Neural progenitor cell (in vitro differentiated cells): ENCODE data around the gene RPRD2. TPM values are rescaled to one million over a fixed set of nuclear protein-coding genes. Genes with fewer than 3 reads are reported as not detected.

Experiments used
- DNase-seq: peaks from one replicate; pipeline ENCODE4 v3.0.0-alpha.2; 2016; ENCODE audit warnings: low spot score
- H2AFZ ChIP-seq: fragments of 200-600 bp; sonication (generic); replicated peaks from 2 replicates; pipeline ENCODE4 v1.6.1; 2016; ENCODE audit warnings: antibody characterized with exemption
- H3F3A ChIP-seq: fragments of 200-600 bp; sonication (generic); 2 replicates; pipeline ENCODE4 v1.6.1; 2016; ENCODE audit warnings: antibody characterized with exemption, low read depth
- H3K27ac ChIP-seq: fragments of 200-600 bp; sonication (generic); 2 replicates; pipeline ENCODE4 v1.5.1; 2016; ENCODE audit warnings: mild to moderate bottlenecking
- H3K27me3 ChIP-seq: fragments of 200-600 bp; sonication (generic); 2 replicates; pipeline ENCODE4 v1.6.1; 2016; ENCODE audit warnings: mild to moderate bottlenecking, moderate library complexity
- H3K36me3 ChIP-seq: fragments of 200-600 bp; sonication (generic); 2 replicates; pipeline ENCODE4 v1.5.1; 2016
- H3K4me1 ChIP-seq: fragments of 200-600 bp; sonication (generic); 2 replicates; pipeline ENCODE4 v1.6.1; 2016; ENCODE audit warnings: mixed run types
- H3K4me2 ChIP-seq: fragments of 200-600 bp; sonication (generic); 2 replicates; pipeline ENCODE4 v1.6.1; 2016
- H3K4me3 ChIP-seq: fragments of 200-600 bp; sonication (generic); 2 replicates; pipeline ENCODE4 v1.5.1; 2016
- H3K79me2 ChIP-seq: fragments of 200-600 bp; sonication (generic); 2 replicates; pipeline ENCODE4 v1.6.1; 2016; ENCODE audit warnings: low read depth
- H3K9ac ChIP-seq: fragments of 200-600 bp; sonication (generic); 2 replicates; pipeline ENCODE4 v1.6.1; 2016
- H3K9me3 ChIP-seq: fragments of 200-600 bp; sonication (generic); 2 replicates; pipeline ENCODE4 v1.5.1; 2016; ENCODE audit warnings: low read depth
- H4K20me1 ChIP-seq: fragments of 200-600 bp; sonication (generic); 2 replicates; pipeline ENCODE4 v1.6.1; 2016; ENCODE audit warnings: low read depth
- H3K27ac Mint-ChIP-seq: 3 replicates; pipeline ENCODE4 v1.8.0; 2021; ENCODE audit warnings: mixed read lengths
- H3K27me3 Mint-ChIP-seq: 2 replicates; pipeline ENCODE4 v1.8.0; 2022; ENCODE audit warnings: low read depth, mild to moderate bottlenecking, inconsistent platforms, moderate library complexity, mixed read lengths; ENCODE audit not compliant: insufficient read depth
- H3K36me3 Mint-ChIP-seq: 3 replicates; pipeline ENCODE4 v1.8.0; 2021; ENCODE audit warnings: mixed read lengths
- H3K4me1 Mint-ChIP-seq: 3 replicates; pipeline ENCODE4 v1.8.0; 2021; ENCODE audit warnings: mixed read lengths
- H3K4me3 Mint-ChIP-seq: 3 replicates; pipeline ENCODE4 v1.8.0; 2021; ENCODE audit warnings: mild to moderate bottlenecking, moderate library complexity, mixed read lengths
- H3K9me3 Mint-ChIP-seq: 3 replicates; pipeline ENCODE4 v1.8.0; 2020; ENCODE audit warnings: mixed read lengths
- EZH2 ChIP-seq: fragments of 200-600 bp; sonication (generic); IDR thresholded peaks from 2 replicates; pipeline ENCODE4 v1.6.1; 2017; ENCODE audit warnings: antibody characterized with exemption, mild to moderate bottlenecking, moderate library complexity
- EZH2phosphoT487 ChIP-seq: fragments of 200-600 bp; sonication (generic); IDR thresholded peaks from 2 replicates; pipeline ENCODE4 v1.6.1; 2017; ENCODE audit warnings: antibody characterized with exemption
- total RNA-seq: library from RNA; depleted of rRNA; stranded (reverse); fragments of >200 nt; gene quantifications from 2 replicates; pipeline ENCODE4 v1.2.3, GENCODE V29; 2015; ENCODE audit warnings: low replicate concordance
- TF ChIP-seq, protein P1 (sequence below): fragments of 200-600 bp; sonication (generic); IDR thresholded peaks from 2 replicates; pipeline ENCODE4 v1.5.1; 2017; ENCODE audit warnings: antibody characterized with exemption, mild to moderate bottlenecking

The RPRD2 gene
- total RNA-seq, 1 donor from 2014 or later, result 20.0 TPM

DNA sequence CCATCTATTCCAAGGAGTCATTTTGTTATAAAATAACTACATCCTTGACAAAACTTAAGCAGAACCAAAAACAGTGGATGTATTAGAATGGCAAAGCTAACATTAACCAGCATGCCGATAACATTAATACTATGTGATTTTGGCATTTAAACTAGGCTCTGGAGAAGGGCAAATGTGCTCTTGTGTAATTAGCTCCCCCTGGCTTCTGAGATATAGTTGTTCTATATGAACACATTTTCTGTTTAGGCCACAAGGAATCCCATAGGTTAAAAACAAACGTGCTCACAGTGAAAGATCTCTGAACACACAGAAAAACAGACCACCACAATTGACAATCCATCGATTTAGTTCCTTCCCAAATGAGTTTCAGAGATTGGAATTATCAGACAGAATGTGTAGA is 65.9 kb downstream of the RPRD2 start:
- H3F3A ChIP-seq, result peaks cover 3% of the 10 kb centered on the region

GRCh38 chr1:150441121-150441520 is 77.2 kb downstream of the RPRD2 start:
- no peaks in the 10 kb centered on the region for H3K27me3 Mint-ChIP-seq
- no peaks in the 10 kb centered on the region for H3K79me2 ChIP-seq
- no peaks in the 10 kb centered on the region for H3K4me1 Mint-ChIP-seq
- no peaks in the 10 kb centered on the region for H3K9me3 Mint-ChIP-seq
- peaks cover 9% of the 10 kb centered on the region for H3F3A ChIP-seq
- H3K27ac Mint-ChIP-seq, result no peak overlapping the region
- DNase-seq, result no peak
- H3K9ac ChIP-seq, result no peak overlapping the region
- TF ChIP-seq, protein P1, sequence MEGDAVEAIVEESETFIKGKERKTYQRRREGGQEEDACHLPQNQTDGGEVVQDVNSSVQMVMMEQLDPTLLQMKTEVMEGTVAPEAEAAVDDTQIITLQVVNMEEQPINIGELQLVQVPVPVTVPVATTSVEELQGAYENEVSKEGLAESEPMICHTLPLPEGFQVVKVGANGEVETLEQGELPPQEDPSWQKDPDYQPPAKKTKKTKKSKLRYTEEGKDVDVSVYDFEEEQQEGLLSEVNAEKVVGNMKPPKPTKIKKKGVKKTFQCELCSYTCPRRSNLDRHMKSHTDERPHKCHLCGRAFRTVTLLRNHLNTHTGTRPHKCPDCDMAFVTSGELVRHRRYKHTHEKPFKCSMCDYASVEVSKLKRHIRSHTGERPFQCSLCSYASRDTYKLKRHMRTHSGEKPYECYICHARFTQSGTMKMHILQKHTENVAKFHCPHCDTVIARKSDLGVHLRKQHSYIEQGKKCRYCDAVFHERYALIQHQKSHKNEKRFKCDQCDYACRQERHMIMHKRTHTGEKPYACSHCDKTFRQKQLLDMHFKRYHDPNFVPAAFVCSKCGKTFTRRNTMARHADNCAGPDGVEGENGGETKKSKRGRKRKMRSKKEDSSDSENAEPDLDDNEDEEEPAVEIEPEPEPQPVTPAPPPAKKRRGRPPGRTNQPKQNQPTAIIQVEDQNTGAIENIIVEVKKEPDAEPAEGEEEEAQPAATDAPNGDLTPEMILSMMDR, result no peak
- TF ChIP-seq EZH2 (no peak), EZH2phosphoT487 (no peak)
- no peak overlapping the region for H2AFZ ChIP-seq
- H3K36me3 ChIP-seq, result peaks cover 30% of the 10 kb centered on the region
- no peak overlapping the region for H3K4me3 ChIP-seq
- no peak overlapping the region for H3K4me3 Mint-ChIP-seq
- peaks cover 5% of the 10 kb centered on the region for H4K20me1 ChIP-seq
- H3K27ac ChIP-seq, result no peak overlapping the region
- no peaks in the 10 kb centered on the region for H3K4me1 ChIP-seq
- no peak overlapping the region for H3K4me2 ChIP-seq
- H3K36me3 Mint-ChIP-seq, result peaks cover 30% of the 10 kb centered on the region
- no peaks in the 10 kb centered on the region for H3K9me3 ChIP-seq
- no peaks in the 10 kb centered on the region for H3K27me3 ChIP-seq

More for the DNA sequence above, 65.9 kb downstream of the RPRD2 start:
- Histone ChIP-seq H3K27ac (no peak overlapping the region), H3K4me1 (no peaks in the 10 kb centered on the region), H3K9ac (no peak overlapping the region), H4K20me1 (no peaks in the 10 kb centered on the region), H3K27me3 (no peaks in the 10 kb centered on the region), H3K4me2 (no peak overlapping the region), H3K79me2 (peaks cover 20% of the 10 kb centered on the region), H3K36me3 (no peaks in the 10 kb centered on the region), H3K4me3 (no peak overlapping the region), H2AFZ (no peak overlapping the region), H3K9me3 (no peaks in the 10 kb centered on the region)
- Mint-ChIP-seq H3K27me3 (no peaks in the 10 kb centered on the region), H3K4me1 (no peaks in the 10 kb centered on the region), H3K36me3 (peaks cover 12% of the 10 kb centered on the region), H3K4me3 (no peak overlapping the region), H3K27ac (no peak overlapping the region), H3K9me3 (no peaks in the 10 kb centered on the region)
- DNase-seq, result no peak
- TF ChIP-seq EZH2, result no peak
- TF ChIP-seq EZH2phosphoT487, result no peak
- TF ChIP-seq, protein P1, result no peak

DNA sequence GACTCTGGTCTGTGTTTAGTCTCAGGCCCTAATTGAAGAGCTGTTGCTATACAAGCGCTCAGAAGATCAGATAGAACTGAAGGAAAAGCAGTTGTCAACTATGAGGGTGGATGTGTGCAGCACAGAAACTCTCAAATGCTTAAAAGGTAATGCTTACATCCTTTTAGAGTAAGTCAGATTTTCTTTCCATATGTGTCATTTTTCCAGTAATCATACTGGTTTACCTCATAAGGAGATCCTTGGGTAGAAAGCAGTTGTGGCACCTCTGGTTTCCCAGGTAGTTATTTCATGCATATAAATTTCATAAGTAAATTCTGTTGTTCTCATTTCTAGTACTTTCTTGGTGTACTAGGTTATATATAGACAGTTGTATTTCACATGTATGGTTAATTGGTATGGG is 80.3 kb downstream of the RPRD2 start:
- Mint-ChIP-seq H3K36me3 (peaks cover 34% of the 10 kb centered on the region), H3K4me1 (no peaks in the 10 kb centered on the region), H3K27me3 (no peaks in the 10 kb centered on the region), H3K4me3 (no peak overlapping the region), H3K27ac (no peak overlapping the region), H3K9me3 (no peaks in the 10 kb centered on the region)
- Histone ChIP-seq H3K4me3 (no peak overlapping the region), H3K9ac (no peak overlapping the region), H2AFZ (no peak overlapping the region), H3K27ac (no peak overlapping the region), H3K4me2 (no peak overlapping the region), H3K79me2 (no peaks in the 10 kb centered on the region), H3K27me3 (no peaks in the 10 kb centered on the region), H3K4me1 (no peaks in the 10 kb centered on the region), H3F3A (peaks cover 9% of the 10 kb centered on the region), H4K20me1 (peaks cover 5% of the 10 kb centered on the region), H3K36me3 (peaks cover 32% of the 10 kb centered on the region), H3K9me3 (no peaks in the 10 kb centered on the region)
- no peak for DNase-seq
- TF ChIP-seq EZH2 (no peak), EZH2phosphoT487 (no peak)
- TF ChIP-seq, protein P1, result no peak
